Hepatocyte (in vitro differentiated cells): ENCODE data around the gene LCE2D.

Source experiments
- CTCF ChIP-seq: fragments of 200-600 bp; sonication (generic); IDR thresholded peaks from 2 replicates; pipeline ENCODE4 v1.5.1; 2016; ENCODE audit warnings: antibody characterized with exemption, mild to moderate bottlenecking; ENCODE audit not compliant: poor library complexity
- EZH2 ChIP-seq: fragments of 200-600 bp; sonication (generic); IDR thresholded peaks from 2 replicates; pipeline ENCODE4 v1.6.1; 2016; ENCODE audit warnings: antibody characterized with exemption, mild to moderate bottlenecking, borderline replicate concordance
- EZH2phosphoT487 ChIP-seq: fragments of 200-600 bp; sonication (generic); IDR thresholded peaks from one replicate; pipeline ENCODE4 v1.6.1; 2018; ENCODE audit warnings: antibody characterized with exemption, mild to moderate bottlenecking, low read depth, moderate library complexity; ENCODE audit not compliant: unreplicated experiment, severe bottlenecking

GRCh38 chr1:152643945-152644344 lies 19.2 kb upstream of the LCE2D start:
- no peak for TF ChIP-seq EZH2phosphoT487
- TF ChIP-seq CTCF: no peak
- no peak for TF ChIP-seq EZH2
